B cell (primary cell): ENCODE results near the gene DPP9. TPM values are rescaled to one million over a fixed set of nuclear protein-coding genes. Genes with fewer than 3 reads are reported as not detected.
A peak's percentile ranks its signal among the peaks of the same experiment; 100 is the strongest.

Experiments
- ATAC-seq: fragments of 200-7000 bp; cut with Tn5 transposase; one replicate; pipeline ENCODE4 v1.10.0; 2021; ENCODE audit warnings: low read depth, mild to moderate bottlenecking, moderate number of reproducible peaks, moderate library complexity
- CTCF ChIA-PET: fragments of 350-600 bp; sonication (Branson Sonifier 250); formaldehyde crosslinking; loops from one replicate; lab custom pipeline; 2021; ENCODE audit warnings: antibody characterized with exemption, inconsistent platforms; lab: Charles Lee
- POLR2A ChIA-PET: fragments of 350-600 bp; sonication (Branson Sonifier 250); formaldehyde crosslinking; loops from one replicate; lab custom pipeline; 2021; ENCODE audit warnings: antibody characterized with exemption; lab: Charles Lee
- DNase-seq: peaks from one replicate; pipeline ENCODE4 v3.0.0; 2013
- H2AFZ ChIP-seq: 2 replicates; pipeline ENCODE4 v1.6.1; 2012; ENCODE audit warnings: mild to moderate bottlenecking, low read depth, low read length; ENCODE audit not compliant: insufficient read depth, poor library complexity, severe bottlenecking
- H3K27ac ChIP-seq, 2 donors: 1 replicate in 1 of 2; 2 replicates in 1 of 2; pipeline ENCODE4 v1.5.1; 2012 to 2013; ENCODE audit warnings: low read length in 2 of 2, mild to moderate bottlenecking in 2 of 2, moderate library complexity in 1 of 2
- H3K27me3 ChIP-seq, 4 experiments: fragments of 200-600 bp in 1 of 4; sonication (generic) in 1 of 4; replicated peaks in 1 of 4; 1 replicate in 2 of 4; 2 replicates in 2 of 4; pipeline versions ENCODE4 v1.6.1 to v1.7.0; 2013 to 2016; ENCODE audit warnings: low read length in 3 of 4, mild to moderate bottlenecking in 2 of 4, mixed read lengths in 1 of 4, moderate library complexity in 1 of 4; ENCODE audit not compliant: insufficient read depth in 4 of 4, control insufficient read depth in 3 of 4; ENCODE audit errors: control extremely low read depth in 1 of 4
- H3K36me3 ChIP-seq, 2 experiments: replicated peaks in 1 of 2; 1 replicate in 1 of 2; 2 replicates in 1 of 2; pipeline versions ENCODE4 v1.6.1 to v1.7.1; 2013; ENCODE audit warnings: low read length in 1 of 2; ENCODE audit not compliant: insufficient read depth in 2 of 2, control insufficient read depth in 1 of 2; ENCODE audit errors: control extremely low read depth in 1 of 2, extremely low read depth in 1 of 2
- H3K4me1 ChIP-seq, 2 donors: fragments of 200-600 bp in 1 of 2; sonication (generic) in 1 of 2; 1 replicate in 1 of 2; 2 replicates in 1 of 2; pipeline versions ENCODE4 v1.5.1 to v1.6.1; 2013 to 2017; ENCODE audit warnings: low read length in 2 of 2; ENCODE audit not compliant: control insufficient read depth in 2 of 2, insufficient read depth in 2 of 2
- H3K4me2 ChIP-seq: replicated peaks from 2 replicates; pipeline ENCODE3; 2012; ENCODE audit warnings: mild to moderate bottlenecking, low read depth, low read length; ENCODE audit not compliant: poor library complexity, severe bottlenecking
- H3K4me3 ChIP-seq, 5 experiments: fragments of 200-600 bp in 1 of 5; sonication (generic) in 1 of 5; 1 replicate in 3 of 5; 2 replicates in 2 of 5; pipeline versions ENCODE4 v1.5.1 to v1.7.0; 2011 to 2016; ENCODE audit warnings: low read length in 4 of 5, mild to moderate bottlenecking in 4 of 5, low read depth in 2 of 5, control low read depth in 1 of 5, moderate library complexity in 1 of 5; ENCODE audit not compliant: insufficient read depth in 1 of 5; ENCODE audit errors: control extremely low read depth in 1 of 5, extremely low read depth in 1 of 5
- H3K79me2 ChIP-seq: fragments of 200-600 bp; sonication (generic); one replicate; pipeline ENCODE4 v1.6.0; 2016; ENCODE audit warnings: low read length; ENCODE audit not compliant: control insufficient read depth, insufficient read depth
- H3K9ac ChIP-seq: fragments of 200-600 bp; sonication (generic); 2 replicates; pipeline ENCODE4 v1.6.1; 2017; ENCODE audit warnings: mild to moderate bottlenecking, low read length, moderate library complexity
- H3K9me3 ChIP-seq, 3 donors: one replicate each; pipeline versions ENCODE4 v1.6.1 to v1.7.1; 2013; ENCODE audit warnings: low read length in 2 of 3; ENCODE audit not compliant: control insufficient read depth in 2 of 3, insufficient read depth in 1 of 3; ENCODE audit errors: control extremely low read depth in 1 of 3
- H4K20me1 ChIP-seq: 2 replicates; pipeline ENCODE4 v1.6.0; 2012; ENCODE audit warnings: mild to moderate bottlenecking, low read length; ENCODE audit not compliant: insufficient read depth, control insufficient read depth, poor library complexity, severe bottlenecking
- H3K27ac Mint-ChIP-seq: one replicate; pipeline ENCODE4 v1.8.0; 2021; ENCODE audit warnings: mixed read lengths
- H3K27me3 Mint-ChIP-seq: one replicate; pipeline ENCODE4 v1.8.0; 2021; ENCODE audit warnings: mixed read lengths
- H3K4me1 Mint-ChIP-seq: one replicate; pipeline ENCODE4 v1.8.0; 2021; ENCODE audit warnings: mixed read lengths
- H3K4me3 Mint-ChIP-seq: one replicate; pipeline ENCODE4 v1.8.0; 2021; ENCODE audit warnings: mixed read lengths
- H3K9me3 Mint-ChIP-seq: one replicate; pipeline ENCODE4 v1.8.0; 2022; ENCODE audit warnings: mixed read lengths; ENCODE audit not compliant: insufficient read depth
- EZH2 ChIP-seq: IDR thresholded peaks from 2 replicates; pipeline ENCODE4 v1.6.1; 2012; ENCODE audit warnings: borderline replicate concordance, low read depth, mild to moderate bottlenecking, moderate library complexity, low read length; ENCODE audit not compliant: insufficient read depth, poor library complexity, severe bottlenecking
- WGBS: methylation state at CpG from one replicate; pipeline ENCODE4 v1.1.5; 2013; ENCODE audit warnings: missing lambda C conversion rate; ENCODE audit not compliant: insufficient coverage; 5-methylcytosine and 5-hydroxymethylcytosine counted together
- intact Hi-C: fragments of 100-400 bp; cut with micrococcal nuclease; formaldehyde crosslinking; loops from one replicate; pipeline ENCODE4 v1.10.0; 2022
- polyA minus RNA-seq: library from RNA; depleted of rRNA, polyadenylated mRNA; stranded (reverse); fragments of >200 nt; gene quantifications from 2 replicates; pipeline ENCODE4 v1.2.3, GENCODE V29; 2012
- polyA plus RNA-seq: library from polyadenylated mRNA; depleted of rRNA; stranded (reverse); fragments of >200 nt; gene quantifications from 2 replicates; pipeline ENCODE4 v1.2.3, GENCODE V29; 2012
- total RNA-seq, 2 donors: library from RNA; stranded (reverse); fragments of 120-200 nt in 1 of 2; gene quantifications; 1 replicate in 1 of 2; 2 replicates in 1 of 2; pipeline versions ENCODE4 v1.2.3 to v1.2.4, GENCODE V29; 2013 to 2022
- TF ChIP-seq, protein P1 (sequence below): fragments of 200-600 bp; IDR thresholded peaks from one replicate; pipeline ENCODE4 v1.8.0; 2022; ENCODE audit warnings: antibody characterized with exemption, mild to moderate bottlenecking

Gene DPP9
- total RNA-seq (109 and 115 TPM in 2 replicates), polyA plus RNA-seq (40.4 and 47.3 TPM in 2 replicates), polyA minus RNA-seq (68.5 and 91.2 TPM in 2 replicates)
- 22.3 TPM for total RNA-seq (2013)

DNA sequence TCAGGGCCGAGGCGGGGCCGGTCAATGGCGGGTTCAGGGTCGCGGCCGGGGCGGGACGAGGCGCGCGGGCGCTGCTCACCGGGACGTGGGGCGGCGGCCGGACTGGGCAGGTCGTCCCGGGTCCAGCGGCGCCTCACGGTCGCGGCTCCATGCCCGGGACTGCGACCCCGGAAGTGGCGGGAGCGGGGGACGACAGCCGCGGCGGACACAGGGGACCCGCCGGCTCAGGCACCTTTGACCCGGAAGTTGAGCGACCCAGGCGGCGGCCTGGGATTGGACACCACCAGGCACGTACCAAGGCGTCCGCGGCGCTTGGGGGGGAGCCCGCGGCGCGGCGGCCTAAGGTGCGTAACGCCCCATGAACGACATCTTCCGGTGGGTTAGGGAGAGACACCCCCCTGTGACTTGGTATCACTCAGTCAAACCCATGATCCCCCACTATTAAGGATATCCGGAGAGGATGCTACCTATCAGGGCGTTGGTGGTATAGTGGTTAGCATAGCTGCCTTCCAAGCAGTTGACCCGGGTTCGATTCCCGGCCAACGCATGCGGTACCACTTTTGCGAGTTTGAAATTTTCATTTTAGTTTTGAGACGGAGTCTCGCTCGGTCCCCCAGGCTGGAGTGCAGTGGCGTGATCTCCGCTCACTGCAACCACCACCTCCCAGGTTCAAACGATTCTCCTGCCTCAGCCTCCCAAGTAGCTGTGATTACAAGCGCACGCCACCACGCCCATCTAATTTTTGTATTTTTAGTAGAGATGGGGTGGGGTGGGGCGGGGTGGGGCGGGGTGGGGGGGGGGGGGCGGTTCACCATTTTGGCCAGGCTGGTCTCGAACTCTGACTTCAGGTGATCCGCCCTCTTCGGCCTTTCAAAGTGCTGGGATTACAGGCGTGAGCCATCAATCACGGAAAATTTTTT is at the start of gene DPP9:
DPP9 (minus strand) TSS at position 248 of the 920 bp plus-strand sequence. CDS start 3,936 bp downstream, outside the sequence.
- Mint-ChIP-seq H3K4me3 (peak within 1 kb of the TSS; percentile 97), H3K4me1 (peaks cover 45% of the 10 kb centered on the region), H3K9me3 (no peaks in the 10 kb centered on the region), H3K27ac (peak within 1 kb of the TSS; percentile 98), H3K27me3 (peaks cover 3% of the 10 kb centered on the region)
- Histone ChIP-seq H3K4me2 (peak within 1 kb of the TSS; percentile 95), H3K9me3 (no peaks in the 10 kb centered on the region), H3K27me3 (no peaks in the 10 kb centered on the region), H3K79me2 (peaks cover 42% of the 10 kb centered on the region), H4K20me1 (peaks cover 33% of the 10 kb centered on the region), H2AFZ (peak within 1 kb of the TSS; percentile 75), H3K27ac (peak within 1 kb of the TSS; percentile 63 to 89), H3K4me3 (peak within 1 kb of the TSS; percentile 71 to 97 (median 91)), H3K4me1 (peaks cover 20 to 26% of the 10 kb centered on the region in 2 donors), H3K9ac (peak within 1 kb of the TSS; percentile 92), H3K36me3 (peaks cover 0 to 27% of the 10 kb centered on the region in 2 experiments)
- CTCF ChIA-PET: interaction anchor here (0.6 to 3.6 kb wide), 5 partner anchors 9 to 86 kb away, joined by 3 to 32 read pairs (median 4); partner anchors contain the start of gene FEM1A
- WGBS: under 1% methylated on average over 57 of the region's 79 CpGs
- ATAC-seq (peak; percentile 94), DNase-seq (peak; percentile 100)
- POLR2A ChIA-PET: interaction anchor here (0.6 to 1.9 kb wide), 10 partner anchors 67 to 1295 kb away, joined by 3 to 23 read pairs (median 4); partner anchors contain the start of genes CATSPERD, FEM1A, KDM4B and LONP1
- no peak for TF ChIP-seq EZH2
- TF ChIP-seq, protein P1, sequence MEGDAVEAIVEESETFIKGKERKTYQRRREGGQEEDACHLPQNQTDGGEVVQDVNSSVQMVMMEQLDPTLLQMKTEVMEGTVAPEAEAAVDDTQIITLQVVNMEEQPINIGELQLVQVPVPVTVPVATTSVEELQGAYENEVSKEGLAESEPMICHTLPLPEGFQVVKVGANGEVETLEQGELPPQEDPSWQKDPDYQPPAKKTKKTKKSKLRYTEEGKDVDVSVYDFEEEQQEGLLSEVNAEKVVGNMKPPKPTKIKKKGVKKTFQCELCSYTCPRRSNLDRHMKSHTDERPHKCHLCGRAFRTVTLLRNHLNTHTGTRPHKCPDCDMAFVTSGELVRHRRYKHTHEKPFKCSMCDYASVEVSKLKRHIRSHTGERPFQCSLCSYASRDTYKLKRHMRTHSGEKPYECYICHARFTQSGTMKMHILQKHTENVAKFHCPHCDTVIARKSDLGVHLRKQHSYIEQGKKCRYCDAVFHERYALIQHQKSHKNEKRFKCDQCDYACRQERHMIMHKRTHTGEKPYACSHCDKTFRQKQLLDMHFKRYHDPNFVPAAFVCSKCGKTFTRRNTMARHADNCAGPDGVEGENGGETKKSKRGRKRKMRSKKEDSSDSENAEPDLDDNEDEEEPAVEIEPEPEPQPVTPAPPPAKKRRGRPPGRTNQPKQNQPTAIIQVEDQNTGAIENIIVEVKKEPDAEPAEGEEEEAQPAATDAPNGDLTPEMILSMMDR: no peak
- intact Hi-C loops: loop anchor here (1.0 to 5.0 kb wide), 7 partner anchors 8 to 1648 kb away; partner anchors contain the start of genes ALKBH7, APBA3, FEM1A and KDM4B
